ENCODE data around the gene SLC27A2. TPM values are rescaled to one million over a fixed set of nuclear protein-coding genes. Genes with fewer than 3 reads are reported as not detected.
A peak's percentile ranks its signal among the peaks of the same experiment; 100 is the strongest.

The SLC27A2 gene
- total RNA-seq, 2 donors from 2014 or later = 72.6 to 77.6 TPM

DNA sequence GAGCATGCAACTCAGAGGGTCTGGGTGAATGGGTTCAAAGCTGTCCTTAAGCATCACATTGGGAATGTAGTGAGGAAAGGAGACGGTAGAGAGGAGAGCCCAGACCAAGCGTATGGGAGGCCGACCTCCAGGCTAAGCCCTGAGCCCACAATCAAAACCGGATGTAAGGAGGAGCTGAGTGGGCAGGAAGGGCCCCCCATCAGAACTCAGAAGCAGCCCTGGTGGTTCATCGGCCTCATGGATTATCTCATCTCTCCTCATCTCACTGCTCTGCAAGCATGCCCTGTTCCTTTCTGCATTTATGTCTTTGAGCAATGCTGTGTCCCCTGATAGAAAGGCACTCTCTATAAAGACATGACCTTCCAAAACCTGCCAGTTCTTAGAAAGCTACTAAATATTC is 77.3 kb downstream of the SLC27A2 start:
- DNase-seq (ENCODE audit: low spot score) (no peak), ATAC-seq (no peak)
- H3K36me3 Mint-ChIP-seq = no peaks in the 10 kb centered on the region
- H3K4me3 Mint-ChIP-seq = peak overlapping the region; percentile 66
- peaks cover 3% of the 10 kb centered on the region for H3K9me3 Mint-ChIP-seq
- no peaks in the 10 kb centered on the region for H3K27me3 Mint-ChIP-seq
- peaks cover 49 to 70% of the 10 kb centered on the region in 2 donors for H3K4me1 Mint-ChIP-seq (ENCODE audit: low read depth in 2 of 2)
- H3K27ac Mint-ChIP-seq = peak overlapping the region; percentile 5 to 97

- H3K27ac Mint-ChIP-seq = peak overlapping the region; percentile 97 to 98
- no peaks in the 10 kb centered on the region for H3K27me3 Mint-ChIP-seq
- DNase-seq (ENCODE audit: low spot score) (no peak), ATAC-seq (peak; percentile 38 to 53)
- peaks cover 49 to 70% of the 10 kb centered on the region in 2 donors for H3K4me1 Mint-ChIP-seq (ENCODE audit: low read depth in 2 of 2)
- H3K36me3 Mint-ChIP-seq = no peaks in the 10 kb centered on the region
- H3K4me3 Mint-ChIP-seq = peak overlapping the region; percentile 85
- peaks cover 3% of the 10 kb centered on the region for H3K9me3 Mint-ChIP-seq
Observed at GRCh38 chr15:50260969-50261496, 79.0 kb downstream of the SLC27A2 start.

- no peak for DNase-seq (ENCODE audit: low spot score)
- peaks cover 46 to 70% of the 10 kb centered on the region in 2 donors for H3K4me1 Mint-ChIP-seq (ENCODE audit: low read depth in 2 of 2)
Observed at GRCh38 chr15:50261981-50262380, 80.0 kb downstream of the SLC27A2 start.

DNA sequence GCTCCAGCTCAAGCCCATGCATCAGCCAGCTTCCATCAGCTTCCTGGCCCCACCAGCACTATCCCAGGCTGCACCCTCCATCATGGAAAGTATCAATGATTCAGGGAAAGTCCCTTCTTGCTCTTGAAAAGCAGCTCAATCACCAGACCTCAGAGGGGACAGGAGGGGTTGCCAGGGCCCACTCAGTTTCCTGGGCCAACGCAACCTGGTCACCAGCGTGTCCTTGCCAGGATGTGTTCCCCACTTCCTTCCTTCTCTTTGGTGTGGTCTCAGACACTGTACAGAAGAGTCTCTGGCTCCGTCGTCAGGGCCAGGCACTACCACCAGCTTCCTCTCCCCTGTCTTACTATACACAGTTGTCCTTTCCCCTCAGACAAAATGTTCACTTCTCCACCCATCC is 80.5 kb downstream of the SLC27A2 start:
- ATAC-seq (peak; percentile 78 to 79), DNase-seq (ENCODE audit: low spot score) (peak; percentile 83)
- H3K9me3 Mint-ChIP-seq = peaks cover 8% of the 10 kb centered on the region
- H3K4me1 Mint-ChIP-seq (ENCODE audit: low read depth in 2 of 2) = peaks cover 44 to 70% of the 10 kb centered on the region in 2 donors
- peak overlapping the region; percentile 85 for H3K4me3 Mint-ChIP-seq
- peak overlapping the region; percentile 97 to 98 for H3K27ac Mint-ChIP-seq
- H3K36me3 Mint-ChIP-seq = no peaks in the 10 kb centered on the region
- H3K27me3 Mint-ChIP-seq = no peaks in the 10 kb centered on the region

More at GRCh38 chr15:50261981-50262380, 80.0 kb downstream of the SLC27A2 start:
- Mint-ChIP-seq H3K4me3 (peak overlapping the region; percentile 85), H3K27me3 (no peaks in the 10 kb centered on the region), H3K9me3 (peaks cover 5% of the 10 kb centered on the region), H3K27ac (peak overlapping the region; percentile 97 to 98), H3K36me3 (no peaks in the 10 kb centered on the region)
- ATAC-seq = no peak

DNA sequence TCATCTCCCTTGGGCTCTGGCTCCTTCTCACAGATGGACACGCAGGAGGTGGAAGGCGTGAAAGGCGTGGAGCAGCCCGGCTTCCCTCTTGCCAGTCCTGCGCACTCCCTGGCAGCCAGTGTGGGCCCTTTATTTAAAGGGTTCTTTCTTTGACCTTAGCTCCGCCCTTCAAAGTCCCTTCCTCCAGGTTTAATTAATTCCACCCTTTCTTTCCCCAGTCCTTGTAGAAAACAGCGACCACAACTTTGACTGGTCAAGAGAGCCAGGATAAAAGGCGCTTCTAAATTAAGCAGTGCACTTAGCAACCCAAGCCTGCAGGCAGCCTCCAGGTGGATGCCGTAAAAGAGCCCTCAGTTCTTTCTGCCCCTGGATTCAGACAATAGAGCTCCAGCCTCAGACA is 83.6 kb downstream of the SLC27A2 start, which contains the start of gene HDC:
TSS of gene HDC (minus strand) at position 107 of the 400 bp plus-strand sequence. CDS start at position 4, 103 bp downstream.
- H3K4me3 Mint-ChIP-seq = peak within 1 kb of the TSS; percentile 59
- no peaks in the 10 kb centered on the region for H3K36me3 Mint-ChIP-seq
- no peaks in the 10 kb centered on the region for H3K27me3 Mint-ChIP-seq
- H3K9me3 Mint-ChIP-seq = peaks cover 4% of the 10 kb centered on the region
- H3K4me1 Mint-ChIP-seq (ENCODE audit: low read depth in 2 of 2) = peaks cover 28 to 45% of the 10 kb centered on the region in 2 donors
- ATAC-seq = no peak
- H3K27ac Mint-ChIP-seq = peak within 1 kb of the TSS; percentile 97 to 98
- DNase-seq (ENCODE audit: low spot score) = no peak

DNA sequence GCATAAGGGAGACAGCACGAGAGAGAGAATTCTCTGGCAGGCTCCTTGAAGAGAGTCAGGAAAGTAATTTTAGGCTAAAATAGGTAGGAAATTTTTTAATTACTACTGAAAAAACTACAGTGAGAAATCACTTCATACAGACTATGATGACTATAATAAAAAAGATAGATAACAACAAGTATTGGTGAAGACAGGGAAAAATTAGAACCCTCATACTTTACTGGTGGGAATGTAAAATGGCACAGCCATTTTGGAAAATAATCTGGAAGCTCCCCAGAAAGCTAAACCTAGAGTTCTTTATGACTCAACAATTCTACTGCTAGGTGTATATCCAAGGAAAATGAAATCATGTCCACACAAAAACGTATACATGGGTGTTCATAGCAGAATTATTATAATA is 85.6 kb downstream of the SLC27A2 start:
- no peaks in the 10 kb centered on the region for H3K36me3 Mint-ChIP-seq
- H3K27ac Mint-ChIP-seq = no peak overlapping the region
- peaks cover 11 to 26% of the 10 kb centered on the region in 2 donors for H3K4me1 Mint-ChIP-seq (ENCODE audit: low read depth in 2 of 2)
- ATAC-seq (no peak), DNase-seq (ENCODE audit: low spot score) (no peak)
- no peak overlapping the region for H3K4me3 Mint-ChIP-seq
- H3K9me3 Mint-ChIP-seq = peaks cover 4% of the 10 kb centered on the region
- no peaks in the 10 kb centered on the region for H3K27me3 Mint-ChIP-seq

DNA sequence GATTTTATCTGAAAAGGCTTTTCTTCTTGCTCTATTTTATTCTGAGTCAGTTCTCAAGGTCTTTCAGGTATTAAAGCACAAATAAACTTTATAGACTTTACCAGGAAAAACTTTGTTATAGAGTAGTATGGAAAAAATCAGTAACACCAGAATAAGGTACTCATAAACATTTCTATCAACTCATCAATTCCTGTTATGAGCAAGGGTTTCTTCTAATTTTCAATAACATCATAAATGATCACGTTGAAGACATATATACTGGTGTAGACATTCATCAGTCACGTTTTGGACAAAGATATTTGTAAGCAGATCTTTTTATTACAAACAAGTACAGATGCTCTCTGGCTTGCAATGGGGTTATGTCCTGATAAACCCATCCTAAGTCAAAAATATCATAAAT is 93.1 kb downstream of the SLC27A2 start:
- no peak overlapping the region for H3K4me3 Mint-ChIP-seq
- H3K4me1 Mint-ChIP-seq (ENCODE audit: low read depth in 2 of 2) = peaks cover 0 to 2% of the 10 kb centered on the region in 2 donors
- H3K36me3 Mint-ChIP-seq = no peaks in the 10 kb centered on the region
- DNase-seq (ENCODE audit: low spot score) (no peak), ATAC-seq (no peak)
- no peaks in the 10 kb centered on the region for H3K27me3 Mint-ChIP-seq
- no peak overlapping the region for H3K27ac Mint-ChIP-seq
- H3K9me3 Mint-ChIP-seq = no peaks in the 10 kb centered on the region

- DNase-seq (ENCODE audit: low spot score) (no peak), ATAC-seq (no peak)
- Mint-ChIP-seq H3K4me3 (no peak overlapping the region), H3K27me3 (no peaks in the 10 kb centered on the region), H3K36me3 (no peaks in the 10 kb centered on the region), H3K4me1 (ENCODE audit: low read depth in 2 of 2) (peaks cover 0 to 2% of the 10 kb centered on the region in 2 donors), H3K27ac (no peak overlapping the region), H3K9me3 (no peaks in the 10 kb centered on the region)
Observed at GRCh38 chr15:50275908-50276307, 93.9 kb downstream of the SLC27A2 start.

DNA sequence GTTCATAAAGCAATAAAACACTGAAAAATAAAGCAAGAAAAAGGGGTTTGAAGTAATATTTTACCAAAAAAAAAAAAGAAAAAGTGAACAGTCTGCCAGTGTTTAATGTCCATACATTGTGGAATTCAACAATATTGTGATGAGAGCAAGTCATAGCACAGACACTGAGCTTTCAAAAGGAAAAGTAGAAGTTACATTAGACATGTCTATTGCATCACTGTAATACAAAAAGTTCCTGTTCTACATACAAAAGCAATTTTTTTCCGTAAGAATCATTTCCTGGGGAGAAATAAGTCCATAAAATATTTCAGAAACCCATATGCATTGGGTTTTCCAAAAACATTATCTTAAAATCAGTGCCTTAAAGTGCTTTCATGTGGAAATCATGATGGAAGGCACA is 95.4 kb downstream of the SLC27A2 start:
- no peak for ATAC-seq
- Mint-ChIP-seq H3K27ac (no peak overlapping the region), H3K36me3 (no peaks in the 10 kb centered on the region), H3K4me3 (no peak overlapping the region), H3K27me3 (no peaks in the 10 kb centered on the region), H3K4me1 (ENCODE audit: low read depth in 2 of 2) (peaks cover 0 to 2% of the 10 kb centered on the region in 2 donors), H3K9me3 (no peaks in the 10 kb centered on the region)
- DNase-seq (ENCODE audit: low spot score) = no peak

- no peak overlapping the region for H3K4me3 Mint-ChIP-seq
- no peaks in the 10 kb centered on the region for H3K27me3 Mint-ChIP-seq
- H3K27ac Mint-ChIP-seq = no peak overlapping the region
- no peak for DNase-seq (ENCODE audit: low spot score)
- peaks cover 0 to 2% of the 10 kb centered on the region in 2 donors for H3K4me1 Mint-ChIP-seq (ENCODE audit: low read depth in 2 of 2)
- no peaks in the 10 kb centered on the region for H3K36me3 Mint-ChIP-seq
- no peak for ATAC-seq
- H3K9me3 Mint-ChIP-seq = no peaks in the 10 kb centered on the region
Observed at GRCh38 chr15:50278496-50278895, 96.5 kb downstream of the SLC27A2 start.

GRCh38 chr15:50280271-50280670 is 98.3 kb downstream of the SLC27A2 start:
- Mint-ChIP-seq H3K27ac (no peak overlapping the region), H3K4me3 (no peak overlapping the region), H3K4me1 (ENCODE audit: low read depth in 2 of 2) (peaks cover 0 to 2% of the 10 kb centered on the region in 2 donors), H3K27me3 (no peaks in the 10 kb centered on the region), H3K36me3 (peaks cover 4% of the 10 kb centered on the region), H3K9me3 (no peaks in the 10 kb centered on the region)
- ATAC-seq (no peak), DNase-seq (ENCODE audit: low spot score) (no peak)

GRCh38 chr15:50281427-50281826 is 99.4 kb downstream of the SLC27A2 start:
- Mint-ChIP-seq H3K27me3 (no peaks in the 10 kb centered on the region), H3K4me1 (ENCODE audit: low read depth in 2 of 2) (peaks cover 0 to 1% of the 10 kb centered on the region in 2 donors), H3K27ac (no peak overlapping the region), H3K36me3 (peaks cover 4% of the 10 kb centered on the region), H3K4me3 (no peak overlapping the region), H3K9me3 (no peaks in the 10 kb centered on the region)
- no peak for DNase-seq (ENCODE audit: low spot score)
- ATAC-seq = no peak

Data from natural killer cell treated with Interleukin-12 subunit alpha and Interleukin-12 subunit beta and Interleukin-15 and Interleukin-18, amount 100 ng/mL, for 72 hours (primary cell).